ENCODE data around the gene SPINK5. TPM values are rescaled to one million over a fixed set of nuclear protein-coding genes. Genes with fewer than 3 reads are reported as not detected.

Gene SPINK5
- polyA plus RNA-seq, 3 donors, result not detected

DNA sequence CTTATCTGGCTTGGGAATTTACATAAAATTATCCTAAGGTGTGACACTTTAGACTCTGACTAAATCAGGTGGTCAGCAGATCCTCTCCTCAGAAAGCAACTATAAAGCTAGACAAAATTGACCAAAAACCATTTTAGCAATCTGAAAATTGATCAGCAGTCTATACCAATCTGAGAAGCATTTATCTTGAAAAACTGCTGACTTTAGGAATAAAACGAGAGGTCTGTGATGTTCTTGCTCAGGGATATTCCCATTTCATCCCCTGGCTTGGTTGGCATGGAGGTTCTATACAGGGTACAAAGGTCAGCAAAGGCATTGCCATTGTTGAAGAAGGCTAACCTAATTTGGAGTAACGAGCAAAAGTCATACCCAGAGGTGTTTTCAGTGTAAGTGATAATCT is 11.7 kb downstream of the SPINK5 start:
- Histone ChIP-seq H3K9me3 (replicated peaks in 1 of 2; ENCODE audit: control insufficient read depth in 1 of 2, insufficient read depth in 1 of 2, low read length in 2 of 2) (no peaks in the 10 kb centered on the region), H4K20me1 (ENCODE audit: insufficient read depth, low read length) (no peaks in the 10 kb centered on the region), H3K27me3 (ENCODE audit: control insufficient read depth in 2 of 2, insufficient read depth in 2 of 2, low read length in 2 of 2) (no peaks in the 10 kb centered on the region), H3K4me2 (replicated peaks; ENCODE audit: extremely low read depth, low read length, poor library complexity, severe bottlenecking) (no peak overlapping the region), H3K27ac (ENCODE audit: low read depth in 1 of 2, low read length in 2 of 2) (no peak overlapping the region), H3K36me3 (replicated peaks in 1 of 2; ENCODE audit: control insufficient read depth in 1 of 2, insufficient read depth in 2 of 2, low read length in 2 of 2) (no peaks in the 10 kb centered on the region), H3K4me1 (ENCODE audit: control insufficient read depth in 1 of 2, insufficient read depth in 2 of 2, low read length in 2 of 2) (no peaks in the 10 kb centered on the region), H3K4me3 (replicated peaks in 1 of 3; ENCODE audit: low read depth in 2 of 3, low read length in 3 of 3) (no peak overlapping the region), H3K9ac (ENCODE audit: insufficient read depth, low read length, poor library complexity, severe bottlenecking) (no peak overlapping the region), H3K79me2 (ENCODE audit: insufficient read depth, low read length) (no peaks in the 10 kb centered on the region), H2AFZ (ENCODE audit: insufficient read depth, low read depth, low read length, poor library complexity, severe bottlenecking) (no peak overlapping the region)
- Mint-ChIP-seq H3K9me3 (peaks cover 0 to 6% (median 0%) of the 10 kb centered on the region in 7 donors), H3K4me1 (no peaks in the 10 kb centered on the region), H3K27ac (no peak overlapping the region), H3K4me3 (no peak overlapping the region), H3K27me3 (ENCODE audit: low read depth in 3 of 3) (peaks cover 0 to 1% (median 0%) of the 10 kb centered on the region in 3 donors), H3K36me3 (no peaks in the 10 kb centered on the region)
- DNase-seq, result no peak
- intact Hi-C loops (cut with micrococcal nuclease), result no loop called here
- WGBS (ENCODE audit: insufficient coverage), result 63% methylated on average over 2 of the region's 2 CpGs
- TF ChIP-seq CTCF (IDR thresholded peaks at IDR 0.05), result no peak

GRCh38 chr5:148083203-148083602 is 19.4 kb downstream of the SPINK5 start:
- Histone ChIP-seq H3K27me3 (ENCODE audit: control insufficient read depth in 2 of 2, insufficient read depth in 2 of 2, low read length in 2 of 2) (no peaks in the 10 kb centered on the region), H3K4me2 (replicated peaks; ENCODE audit: extremely low read depth, low read length, poor library complexity, severe bottlenecking) (no peak overlapping the region), H3K4me1 (ENCODE audit: control insufficient read depth in 1 of 2, insufficient read depth in 2 of 2, low read length in 2 of 2) (no peaks in the 10 kb centered on the region), H3K9ac (ENCODE audit: insufficient read depth, low read length, poor library complexity, severe bottlenecking) (no peak overlapping the region), H3K9me3 (replicated peaks in 1 of 2; ENCODE audit: control insufficient read depth in 1 of 2, insufficient read depth in 1 of 2, low read length in 2 of 2) (no peaks in the 10 kb centered on the region), H4K20me1 (ENCODE audit: insufficient read depth, low read length) (no peaks in the 10 kb centered on the region), H2AFZ (ENCODE audit: insufficient read depth, low read depth, low read length, poor library complexity, severe bottlenecking) (no peak overlapping the region), H3K27ac (ENCODE audit: low read depth in 1 of 2, low read length in 2 of 2) (no peak overlapping the region), H3K79me2 (ENCODE audit: insufficient read depth, low read length) (no peaks in the 10 kb centered on the region), H3K4me3 (replicated peaks in 1 of 3; ENCODE audit: low read depth in 2 of 3, low read length in 3 of 3) (no peak overlapping the region), H3K36me3 (replicated peaks in 1 of 2; ENCODE audit: control insufficient read depth in 1 of 2, insufficient read depth in 2 of 2, low read length in 2 of 2) (no peaks in the 10 kb centered on the region)
- WGBS (ENCODE audit: insufficient coverage), result no CpG with 5 or more reads among the region's 1 CpG
- no peaks in the 10 kb centered on the region for H3K36me3 Mint-ChIP-seq
- DNase-seq, result no peak
- intact Hi-C loops (cut with micrococcal nuclease), result no loop called here
- no peaks in the 10 kb centered on the region for H3K4me1 Mint-ChIP-seq
- no peak overlapping the region for H3K4me3 Mint-ChIP-seq
- peaks cover 0 to 4% (median 0%) of the 10 kb centered on the region in 7 donors for H3K9me3 Mint-ChIP-seq
- H3K27me3 Mint-ChIP-seq (ENCODE audit: low read depth in 3 of 3), result peaks cover 0 to 1% (median 0%) of the 10 kb centered on the region in 3 donors
- H3K27ac Mint-ChIP-seq, result no peak overlapping the region
- TF ChIP-seq CTCF (IDR thresholded peaks at IDR 0.05), result no peak
